Astrocyte (in vitro differentiated cells and primary cell): ENCODE results near the gene INSC. TPM values are rescaled to one million over a fixed set of nuclear protein-coding genes. Genes with fewer than 3 reads are reported as not detected.

ENCODE experiments used
- DNase-seq: peaks from one replicate; pipeline ENCODE4 v3.0.0-alpha.2; 2010; ENCODE audit warnings: low read depth
- FAIRE-seq: peaks from 2 replicates; lab custom pipeline; 2011; peaks lifted over from hg19 to GRCh38; lab: Jason Lieb, UNC
- H2AFZ ChIP-seq: 2 replicates; pipeline ENCODE4 v1.6.0; 2012; ENCODE audit warnings: low read depth, low read length, inconsistent platforms
- H3K27ac ChIP-seq: 2 replicates; pipeline ENCODE4 v1.5.1; 2011; ENCODE audit warnings: low read depth, low read length, inconsistent platforms
- H3K27me3 ChIP-seq: 2 replicates; pipeline ENCODE4 v1.6.0; 2011; ENCODE audit warnings: low read length, inconsistent platforms; ENCODE audit not compliant: insufficient read depth
- H3K36me3 ChIP-seq: 2 replicates; pipeline ENCODE4 v1.5.1; 2011; ENCODE audit warnings: low read length, inconsistent platforms; ENCODE audit not compliant: insufficient read depth
- H3K4me1 ChIP-seq: 2 replicates; pipeline ENCODE4 v1.5.1; 2011; ENCODE audit warnings: low read length, inconsistent platforms; ENCODE audit not compliant: insufficient read depth
- H3K4me2 ChIP-seq: 2 replicates; pipeline ENCODE4 v1.6.0; 2012; ENCODE audit warnings: low read length, inconsistent platforms
- H3K4me3 ChIP-seq: 2 replicates; pipeline ENCODE4 v1.5.1; 2011; ENCODE audit warnings: low read depth, mild to moderate bottlenecking, low read length, inconsistent platforms; ENCODE audit not compliant: insufficient read depth
- H3K79me2 ChIP-seq: 2 replicates; pipeline ENCODE4 v1.6.0; 2012; ENCODE audit warnings: mild to moderate bottlenecking, low read length, inconsistent platforms; ENCODE audit not compliant: insufficient read depth
- H3K9ac ChIP-seq: 2 replicates; pipeline ENCODE4 v1.6.0; 2012; ENCODE audit warnings: mild to moderate bottlenecking, low read length, inconsistent platforms
- H3K9me3 ChIP-seq: 2 replicates; pipeline ENCODE4 v1.5.1; 2012; ENCODE audit warnings: low read depth, mild to moderate bottlenecking, low read length, inconsistent platforms; ENCODE audit not compliant: insufficient read depth
- H4K20me1 ChIP-seq: 2 replicates; pipeline ENCODE4 v1.6.0; 2012; ENCODE audit warnings: low read length, inconsistent platforms; ENCODE audit not compliant: insufficient read depth
- H3K27ac Mint-ChIP-seq: one replicate; pipeline ENCODE4 v1.8.0; 2021; ENCODE audit warnings: mild to moderate bottlenecking, mixed read lengths; ENCODE audit not compliant: unreplicated experiment
- H3K27me3 Mint-ChIP-seq: one replicate; pipeline ENCODE4 v1.8.0; 2021; ENCODE audit warnings: low read depth, mixed read lengths; ENCODE audit not compliant: unreplicated experiment
- H3K36me3 Mint-ChIP-seq: one replicate; pipeline ENCODE4 v1.8.0; 2021; ENCODE audit warnings: low read depth, mixed read lengths; ENCODE audit not compliant: unreplicated experiment
- H3K4me1 Mint-ChIP-seq: one replicate; pipeline ENCODE4 v1.8.0; 2021; ENCODE audit warnings: low read depth, mixed read lengths; ENCODE audit not compliant: unreplicated experiment
- H3K4me3 Mint-ChIP-seq: one replicate; pipeline ENCODE4 v1.8.0; 2021; ENCODE audit warnings: mild to moderate bottlenecking, moderate library complexity, mixed read lengths; ENCODE audit not compliant: unreplicated experiment
- H3K9me3 Mint-ChIP-seq: one replicate; pipeline ENCODE4 v1.8.0; 2021; ENCODE audit warnings: mild to moderate bottlenecking, mixed read lengths; ENCODE audit not compliant: unreplicated experiment
- EZH2 ChIP-seq: IDR thresholded peaks from 2 replicates; pipeline ENCODE4 v1.6.1; 2012; ENCODE audit warnings: mild to moderate bottlenecking, low read length, inconsistent platforms; ENCODE audit not compliant: insufficient read depth
- total RNA-seq: library from RNA; stranded (reverse); gene quantifications from 2 replicates; pipeline ENCODE4 v1.2.1, GENCODE V29; 2021
- TF ChIP-seq, protein P1 (sequence below): IDR thresholded peaks from 2 replicates; pipeline ENCODE4 v1.5.1; 2011; ENCODE audit warnings: low read depth, mild to moderate bottlenecking, inconsistent platforms, low read length, moderate library complexity; ENCODE audit not compliant: insufficient read depth

The INSC gene
- total RNA-seq, 1 donor from 2014 or later = not detected

DNA sequence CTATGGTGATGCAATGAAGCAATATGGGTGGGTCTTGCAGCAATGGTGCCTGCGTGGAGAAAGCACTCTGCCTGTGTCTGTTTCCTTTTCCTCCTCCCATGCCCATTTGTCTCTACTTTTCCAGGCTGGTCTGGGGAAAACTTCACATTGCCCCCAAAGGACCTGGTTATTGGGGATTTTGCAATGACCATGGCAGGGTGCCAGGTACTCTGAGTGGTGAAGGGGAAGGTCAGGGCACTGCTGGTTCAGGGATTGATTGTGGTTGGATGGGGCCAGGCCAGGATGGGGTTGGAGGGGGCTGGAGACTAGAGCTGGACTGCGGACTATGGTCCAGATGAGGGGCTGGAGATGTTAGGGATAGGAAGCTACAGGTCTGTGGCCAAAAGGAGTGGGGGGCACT, 92.1 kb downstream of the INSC start:
- Mint-ChIP-seq H3K27me3 (peaks cover 41% of the 10 kb centered on the region), H3K27ac (no peak overlapping the region), H3K36me3 (no peaks in the 10 kb centered on the region), H3K4me3 (no peak overlapping the region), H3K9me3 (no peaks in the 10 kb centered on the region), H3K4me1 (peaks cover 9% of the 10 kb centered on the region)
- H3K9ac ChIP-seq = no peak overlapping the region
- H3K4me1 ChIP-seq = no peaks in the 10 kb centered on the region
- DNase-seq (no peak), FAIRE-seq (no peak)
- H3K4me3 ChIP-seq = no peak overlapping the region
- TF ChIP-seq EZH2 = no peak
- TF ChIP-seq, protein P1, sequence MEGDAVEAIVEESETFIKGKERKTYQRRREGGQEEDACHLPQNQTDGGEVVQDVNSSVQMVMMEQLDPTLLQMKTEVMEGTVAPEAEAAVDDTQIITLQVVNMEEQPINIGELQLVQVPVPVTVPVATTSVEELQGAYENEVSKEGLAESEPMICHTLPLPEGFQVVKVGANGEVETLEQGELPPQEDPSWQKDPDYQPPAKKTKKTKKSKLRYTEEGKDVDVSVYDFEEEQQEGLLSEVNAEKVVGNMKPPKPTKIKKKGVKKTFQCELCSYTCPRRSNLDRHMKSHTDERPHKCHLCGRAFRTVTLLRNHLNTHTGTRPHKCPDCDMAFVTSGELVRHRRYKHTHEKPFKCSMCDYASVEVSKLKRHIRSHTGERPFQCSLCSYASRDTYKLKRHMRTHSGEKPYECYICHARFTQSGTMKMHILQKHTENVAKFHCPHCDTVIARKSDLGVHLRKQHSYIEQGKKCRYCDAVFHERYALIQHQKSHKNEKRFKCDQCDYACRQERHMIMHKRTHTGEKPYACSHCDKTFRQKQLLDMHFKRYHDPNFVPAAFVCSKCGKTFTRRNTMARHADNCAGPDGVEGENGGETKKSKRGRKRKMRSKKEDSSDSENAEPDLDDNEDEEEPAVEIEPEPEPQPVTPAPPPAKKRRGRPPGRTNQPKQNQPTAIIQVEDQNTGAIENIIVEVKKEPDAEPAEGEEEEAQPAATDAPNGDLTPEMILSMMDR = no peak
- no peaks in the 10 kb centered on the region for H3K79me2 ChIP-seq
- no peak overlapping the region for H2AFZ ChIP-seq
- H3K9me3 ChIP-seq = no peaks in the 10 kb centered on the region
- H4K20me1 ChIP-seq = no peaks in the 10 kb centered on the region
- H3K27ac ChIP-seq = no peak overlapping the region
- H3K27me3 ChIP-seq = peaks cover 3% of the 10 kb centered on the region
- H3K36me3 ChIP-seq = no peaks in the 10 kb centered on the region
- no peak overlapping the region for H3K4me2 ChIP-seq

DNA sequence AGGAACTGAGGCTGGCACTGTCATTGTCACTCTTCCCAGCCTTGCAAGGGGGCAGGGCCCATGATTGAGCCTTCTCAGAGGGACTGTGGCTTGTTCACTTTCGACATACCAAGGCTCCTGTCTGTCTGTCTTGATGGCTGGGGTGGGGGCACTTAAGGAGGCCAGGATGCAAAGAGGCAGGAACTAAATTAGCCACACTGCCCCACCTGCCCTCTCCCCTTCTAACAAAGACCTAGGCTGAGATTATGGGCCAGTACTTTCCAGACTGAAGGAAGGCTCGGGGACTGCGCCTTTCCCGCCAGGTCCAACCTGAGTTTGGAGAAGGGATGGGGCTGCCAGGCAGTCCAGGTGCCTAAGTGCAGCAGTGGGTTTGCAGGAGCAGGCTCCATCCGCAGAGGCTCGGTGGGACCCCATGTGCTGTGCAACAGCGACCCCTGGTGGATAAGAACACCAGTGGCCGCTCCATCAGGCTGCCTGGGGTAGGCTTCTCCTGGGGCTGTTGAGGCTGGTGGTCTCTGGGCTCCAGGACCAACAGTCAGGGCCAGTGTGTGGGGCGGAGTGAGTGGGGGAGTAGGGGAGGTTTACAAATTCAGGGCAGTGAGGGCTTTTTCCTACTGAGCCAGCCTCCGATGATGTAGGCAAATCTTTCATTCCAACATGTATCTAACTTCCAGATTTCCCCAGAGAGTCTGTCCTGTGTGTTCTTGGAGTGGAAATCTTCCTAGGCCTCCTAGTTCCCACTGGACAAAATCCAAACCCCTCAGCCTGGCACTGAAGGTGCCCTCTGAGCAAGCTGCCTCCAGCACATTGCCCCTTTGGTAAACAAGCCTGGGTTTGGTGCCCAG, 93.9 kb downstream of the INSC start:
- Histone ChIP-seq H3K36me3 (no peaks in the 10 kb centered on the region), H3K79me2 (no peaks in the 10 kb centered on the region), H3K27ac (no peak overlapping the region), H3K4me2 (no peak overlapping the region), H3K27me3 (no peaks in the 10 kb centered on the region), H2AFZ (no peak overlapping the region), H3K4me3 (no peak overlapping the region), H3K9ac (no peak overlapping the region), H4K20me1 (no peaks in the 10 kb centered on the region), H3K9me3 (no peaks in the 10 kb centered on the region), H3K4me1 (no peaks in the 10 kb centered on the region)
- Mint-ChIP-seq H3K27me3 (peaks cover 31% of the 10 kb centered on the region), H3K27ac (no peak overlapping the region), H3K36me3 (no peaks in the 10 kb centered on the region), H3K9me3 (no peaks in the 10 kb centered on the region), H3K4me3 (no peak overlapping the region), H3K4me1 (peaks cover 9% of the 10 kb centered on the region)
- TF ChIP-seq, protein P1 = peak; percentile 72
- no peak for TF ChIP-seq EZH2
- peak; percentile 16 for DNase-seq
- FAIRE-seq = no peak

DNA sequence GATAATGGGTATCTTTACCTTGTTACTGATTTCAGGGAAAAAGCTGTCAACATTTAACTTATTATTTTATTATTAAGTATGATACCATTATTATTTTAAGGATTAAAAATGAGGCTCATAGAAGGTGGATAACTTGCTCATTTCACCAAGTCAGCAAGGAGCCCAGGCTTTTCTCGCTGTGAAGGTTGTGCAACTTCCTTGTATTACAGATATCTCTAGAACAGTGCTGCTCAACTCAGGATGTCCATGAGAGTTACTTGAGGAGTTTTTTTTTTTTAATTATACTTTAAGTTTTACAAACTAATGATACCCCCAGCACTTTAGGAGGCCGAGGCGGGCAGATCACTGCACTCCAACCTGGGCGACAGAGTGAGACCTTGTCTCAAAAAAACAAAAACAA, 98.2 kb downstream of the INSC start:
- Histone ChIP-seq H3K27me3 (no peaks in the 10 kb centered on the region), H3K9me3 (no peaks in the 10 kb centered on the region), H2AFZ (no peak overlapping the region), H3K4me2 (no peak overlapping the region), H3K27ac (no peak overlapping the region), H4K20me1 (no peaks in the 10 kb centered on the region), H3K4me3 (no peak overlapping the region), H3K4me1 (no peaks in the 10 kb centered on the region), H3K79me2 (no peaks in the 10 kb centered on the region), H3K36me3 (no peaks in the 10 kb centered on the region), H3K9ac (no peak overlapping the region)
- peaks cover 14% of the 10 kb centered on the region for H3K27me3 Mint-ChIP-seq
- TF ChIP-seq, protein P1 = no peak
- no peak for TF ChIP-seq EZH2
- DNase-seq (no peak), FAIRE-seq (no peak)
- no peaks in the 10 kb centered on the region for H3K9me3 Mint-ChIP-seq
- H3K4me1 Mint-ChIP-seq = peaks cover 9% of the 10 kb centered on the region
- no peak overlapping the region for H3K4me3 Mint-ChIP-seq
- no peaks in the 10 kb centered on the region for H3K36me3 Mint-ChIP-seq
- no peak overlapping the region for H3K27ac Mint-ChIP-seq
